Ovary (tissue), 9 donors: ENCODE measurements around the gene FARS2. TPM values are rescaled to one million over a fixed set of nuclear protein-coding genes. Genes with fewer than 3 reads are reported as not detected.

Experiments used
- DNase-seq, 5 donors: peaks; one replicate each; pipeline ENCODE4 v3.0.0-alpha.2; 2019 to 2020
- H3K27ac ChIP-seq, 2 donors: fragments of 200-600 bp; one replicate each; pipeline versions ENCODE4 v1.5.1 to v1.8.0; 2019 to 2022
- H3K27me3 ChIP-seq: fragments of 200-600 bp; one replicate; pipeline ENCODE4 v1.8.0; 2022
- H3K36me3 ChIP-seq: fragments of 200-600 bp; sonication (generic); one replicate; pipeline ENCODE4 v1.5.1; 2019
- H3K4me1 ChIP-seq: one replicate; pipeline ENCODE4 v1.8.1; 2013; ENCODE audit warnings: mild to moderate bottlenecking, moderate library complexity; ENCODE audit not compliant: insufficient read depth
- H3K4me3 ChIP-seq: fragments of 200-600 bp; sonication (generic); one replicate; pipeline ENCODE4 v1.5.1; 2017
- H3K9me3 ChIP-seq, 2 donors: fragments of 200-600 bp in 1 of 2; sonication (generic) in 1 of 2; one replicate each; pipeline versions ENCODE4 v1.5.1 to v1.8.1; 2013 to 2019; ENCODE audit warnings: mild to moderate bottlenecking in 1 of 2, moderate library complexity in 1 of 2
- EP300 ChIP-seq: sonication (generic); formaldehyde crosslinking; IDR thresholded peaks from one replicate; pipeline ENCODE4 v1.6.1; 2017; ENCODE audit warnings: antibody characterized with exemption
- POLR2A ChIP-seq: fragments of 450-650 bp; IDR thresholded peaks from one replicate; pipeline ENCODE4 v1.6.1; 2017; ENCODE audit warnings: antibody characterized with exemption, mild to moderate bottlenecking, moderate library complexity
- WGBS, 3 donors: extraction: QIAGEN DNeasy Blood & Tissue Kit in 1 of 3; methylation state at CpG; one replicate each; pipeline versions ENCODE4 v1.1.5 to v1.1.7; 2013 to 2017; 5-methylcytosine and 5-hydroxymethylcytosine counted together
- intact Hi-C, 4 donors: fragments of 100-400 bp; cut with DNase I; formaldehyde crosslinking; loops; one replicate each; pipeline versions ENCODE4 v1.11.0 to v1.15.1; 2022 to 2023
- polyA plus RNA-seq, 2 donors: library from polyadenylated mRNA; stranded (reverse); fragments of 200-250 nt in 1 of 2; fragments of 350-450 nt in 1 of 2; fragmentation: Illumina TruSeq in 1 of 2; extraction: RNeasy Lipid Tissue Mini Kit (QIAGEN cat#74804) in 1 of 2; gene quantifications; one replicate each; pipeline ENCODE4 v1.2.3, GENCODE V29; 2013 to 2014
- total RNA-seq, 7 donors: library from RNA; depleted of rRNA in 2 of 7; stranded (reverse); fragments of >200 nt in 2 of 7; fragmentation: NEBNext Ultra II Directional in 3 of 7; extraction: Animal tissue kit (Norgen Biotek cat#: 25700) in 3 of 7; gene quantifications; one replicate each; pipeline versions ENCODE4 v1.1.0 to v1.2.4, GENCODE V29; 2016 to 2023
- TF ChIP-seq, protein P1 (sequence below), 3 donors: fragments of 450-650 bp in 2 of 3; fragments of 200-600 bp in 1 of 3; IDR thresholded peaks; one replicate each; pipeline versions ENCODE4 v1.5.1 to v1.8.0; 2016 to 2022; ENCODE audit warnings: antibody characterized with exemption in 3 of 3, mild to moderate bottlenecking in 1 of 3
- donor health status: DM: no; HTN: no; CAD: no; lungs with moderate emphysema.
- donor health status: DM: no; HTN: no; CAD: no.
- donor health status: Bipolar disorder and iron deficiency.
- donor health status: DM: yes; HTN: yes; CAD: no.
- donor health status: DM: no; HTN: no; CAD: no.
- donor health status: DM: yes; HTN: yes; CAD: no.

The FARS2 gene
- total and polyA plus RNA-seq, 9 donors, result 9.2 to 17.5 (median 11.0) TPM

DNA sequence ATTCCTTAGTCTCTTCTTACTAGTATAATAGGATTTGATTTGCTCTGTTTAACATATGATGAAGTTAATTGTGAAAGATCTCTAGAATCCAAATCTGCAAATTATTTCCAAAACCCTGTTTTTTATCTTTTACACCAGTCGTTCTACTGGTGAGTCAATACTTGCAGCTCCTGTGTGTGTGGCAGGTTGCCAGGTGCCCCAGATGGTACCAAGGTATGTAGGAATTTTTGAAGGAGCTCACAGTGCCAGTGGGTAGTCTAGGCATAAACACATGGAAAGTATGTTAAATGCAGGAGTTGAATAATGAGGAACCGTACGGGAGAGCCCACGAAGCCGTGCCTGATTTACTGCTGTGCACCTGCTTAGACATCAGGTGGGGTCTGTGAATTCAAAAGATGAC, 192.2 kb downstream of the FARS2 start:
- no peaks in the 10 kb centered on the region for H3K27me3 ChIP-seq
- H3K9me3 ChIP-seq, result no peaks in the 10 kb centered on the region
- WGBS, 3 donors, result 81 to 83% (median 81%) methylated on average over 5 of the region's 5 CpGs
- H3K4me3 ChIP-seq, result no peak overlapping the region
- intact Hi-C loops, result no loop called here
- H3K27ac ChIP-seq, result no peak overlapping the region
- DNase-seq, result no peak
- TF ChIP-seq POLR2A (no peak), EP300 (no peak)
- TF ChIP-seq, protein P1, sequence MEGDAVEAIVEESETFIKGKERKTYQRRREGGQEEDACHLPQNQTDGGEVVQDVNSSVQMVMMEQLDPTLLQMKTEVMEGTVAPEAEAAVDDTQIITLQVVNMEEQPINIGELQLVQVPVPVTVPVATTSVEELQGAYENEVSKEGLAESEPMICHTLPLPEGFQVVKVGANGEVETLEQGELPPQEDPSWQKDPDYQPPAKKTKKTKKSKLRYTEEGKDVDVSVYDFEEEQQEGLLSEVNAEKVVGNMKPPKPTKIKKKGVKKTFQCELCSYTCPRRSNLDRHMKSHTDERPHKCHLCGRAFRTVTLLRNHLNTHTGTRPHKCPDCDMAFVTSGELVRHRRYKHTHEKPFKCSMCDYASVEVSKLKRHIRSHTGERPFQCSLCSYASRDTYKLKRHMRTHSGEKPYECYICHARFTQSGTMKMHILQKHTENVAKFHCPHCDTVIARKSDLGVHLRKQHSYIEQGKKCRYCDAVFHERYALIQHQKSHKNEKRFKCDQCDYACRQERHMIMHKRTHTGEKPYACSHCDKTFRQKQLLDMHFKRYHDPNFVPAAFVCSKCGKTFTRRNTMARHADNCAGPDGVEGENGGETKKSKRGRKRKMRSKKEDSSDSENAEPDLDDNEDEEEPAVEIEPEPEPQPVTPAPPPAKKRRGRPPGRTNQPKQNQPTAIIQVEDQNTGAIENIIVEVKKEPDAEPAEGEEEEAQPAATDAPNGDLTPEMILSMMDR (IDR thresholded peaks at IDR 0.05), result no peak
- H3K36me3 ChIP-seq, result no peaks in the 10 kb centered on the region
- no peaks in the 10 kb centered on the region for H3K4me1 ChIP-seq

DNA sequence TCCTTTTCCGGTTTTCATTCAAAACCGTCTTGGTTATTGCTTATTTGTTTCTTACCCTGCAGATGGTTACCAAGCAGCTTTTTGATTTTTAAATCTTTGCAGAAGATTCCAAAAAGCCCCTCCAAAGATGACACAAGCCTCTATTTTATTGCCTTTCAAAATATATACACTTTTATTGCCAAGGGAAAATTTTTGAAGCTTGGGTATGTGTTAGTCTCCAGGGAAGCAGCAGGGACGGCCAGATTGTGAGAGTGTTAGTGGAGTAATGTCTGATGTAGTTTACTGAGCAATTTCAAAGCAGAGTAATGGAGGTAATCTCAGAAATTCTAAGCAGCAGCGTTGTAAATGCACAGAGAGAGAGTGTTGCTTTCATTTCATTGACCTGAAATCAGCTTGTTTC, 193.8 kb downstream of the FARS2 start:
- intact Hi-C loops, result no loop called here
- H3K9me3 ChIP-seq, result no peaks in the 10 kb centered on the region
- no peak for DNase-seq
- H3K27me3 ChIP-seq, result no peaks in the 10 kb centered on the region
- TF ChIP-seq EP300, result no peak
- TF ChIP-seq, protein P1 (IDR thresholded peaks at IDR 0.05), result no peak
- TF ChIP-seq POLR2A, result no peak
- no peak overlapping the region for H3K4me3 ChIP-seq
- H3K27ac ChIP-seq, result no peak overlapping the region
- no peaks in the 10 kb centered on the region for H3K4me1 ChIP-seq
- no peaks in the 10 kb centered on the region for H3K36me3 ChIP-seq
- WGBS, 3 donors, result 63 to 66% (median 65%) methylated on average over 4 of the region's 4 CpGs

DNA sequence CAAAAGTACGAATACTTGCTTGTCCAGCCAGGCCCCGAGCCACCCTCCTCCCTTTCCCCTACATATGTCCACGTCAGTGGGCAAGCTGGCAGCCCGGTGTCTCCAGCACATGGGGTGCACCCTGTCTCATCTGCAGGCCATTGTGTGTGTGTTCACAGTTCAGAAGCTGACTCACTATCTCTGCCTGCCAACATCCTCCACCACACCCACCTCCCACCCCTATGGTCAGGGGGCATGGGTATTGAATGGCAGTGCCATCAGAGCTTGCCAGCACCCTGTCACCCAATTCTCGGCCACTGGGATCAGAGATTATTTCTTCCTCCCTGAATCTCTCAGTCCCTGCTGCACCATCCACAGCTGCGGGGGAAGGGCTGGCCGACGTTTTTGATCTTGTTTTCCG, 195.7 kb downstream of the FARS2 start:
- Histone ChIP-seq H3K36me3 (no peaks in the 10 kb centered on the region), H3K27ac (no peak overlapping the region), H3K4me1 (no peaks in the 10 kb centered on the region), H3K4me3 (no peak overlapping the region), H3K27me3 (no peaks in the 10 kb centered on the region), H3K9me3 (no peaks in the 10 kb centered on the region)
- 77 to 83% (median 79%) methylated on average over 9 of the region's 9 CpGs for WGBS, 3 donors
- intact Hi-C loops, result no loop called here
- TF ChIP-seq POLR2A, result no peak
- DNase-seq, result no peak

DNA sequence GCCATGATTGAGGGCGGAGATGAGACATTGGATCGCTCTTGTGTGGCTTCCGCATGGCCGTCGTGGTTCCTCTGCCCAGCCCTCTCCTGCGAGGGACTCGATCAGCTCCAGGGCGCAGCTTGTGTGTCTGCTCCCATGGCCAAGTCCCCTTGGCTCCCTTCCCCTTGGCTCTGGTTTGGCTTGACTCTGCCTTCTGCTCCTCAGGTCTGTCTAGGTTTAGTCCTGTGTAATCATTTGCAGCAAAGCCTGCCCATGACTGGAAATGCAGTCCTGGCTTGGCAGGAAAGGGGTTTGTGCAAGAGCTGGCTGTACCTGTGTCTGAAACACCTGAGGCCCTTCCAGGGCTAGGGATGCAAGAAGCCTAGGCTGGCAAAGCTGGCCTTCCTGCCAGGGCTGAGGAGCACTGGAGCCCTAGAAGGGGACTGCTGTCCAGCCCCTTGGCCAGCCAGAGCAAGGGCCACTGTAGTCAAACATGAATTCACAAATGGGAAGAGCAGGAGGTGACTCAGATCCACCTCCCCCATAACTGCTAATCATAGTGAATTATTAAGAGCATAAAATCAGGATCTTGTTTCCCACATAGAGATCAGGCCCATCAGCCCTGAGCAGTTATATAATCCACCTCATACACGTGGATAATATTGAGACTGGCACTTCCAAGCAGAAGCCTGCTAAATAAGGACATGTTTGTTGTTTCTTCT, 196.8 kb downstream of the FARS2 start:
- DNase-seq, result no peak
- 85 to 90% (median 86%) methylated on average over 9 of the region's 9 CpGs for WGBS, 3 donors
- H3K27me3 ChIP-seq, result no peaks in the 10 kb centered on the region
- H3K36me3 ChIP-seq, result no peaks in the 10 kb centered on the region
- no peak overlapping the region for H3K27ac ChIP-seq
- intact Hi-C loops, result no loop called here
- no peak overlapping the region for H3K4me3 ChIP-seq
- TF ChIP-seq POLR2A, result no peak
- TF ChIP-seq, protein P1 (IDR thresholded peaks at IDR 0.05), result no peak
- no peaks in the 10 kb centered on the region for H3K4me1 ChIP-seq
- H3K9me3 ChIP-seq, result no peaks in the 10 kb centered on the region

DNA sequence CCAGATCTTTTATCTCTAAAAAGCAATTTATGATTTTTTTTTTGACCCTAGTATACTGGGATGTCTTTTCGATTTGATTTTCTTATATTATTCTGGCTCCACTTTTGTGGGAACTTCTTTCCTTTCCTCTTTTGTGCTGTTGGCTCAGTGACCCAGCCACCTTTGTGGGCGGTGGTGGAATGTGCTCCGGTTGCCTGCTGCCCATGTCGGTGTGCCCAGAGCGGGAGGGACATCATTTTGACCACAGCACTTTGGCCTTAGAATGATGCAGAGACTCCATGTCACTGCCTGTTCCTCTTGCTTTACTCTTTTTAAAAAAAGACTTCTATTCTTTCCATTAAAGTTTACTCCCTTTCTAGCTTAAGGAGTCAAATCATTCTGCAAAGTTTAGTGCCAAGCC, 198.0 kb downstream of the FARS2 start:
- Histone ChIP-seq H3K4me1 (no peaks in the 10 kb centered on the region), H3K36me3 (no peaks in the 10 kb centered on the region), H3K9me3 (no peaks in the 10 kb centered on the region), H3K27ac (no peak overlapping the region), H3K27me3 (no peaks in the 10 kb centered on the region), H3K4me3 (no peak overlapping the region)
- intact Hi-C loops, result no loop called here
- no peak for TF ChIP-seq EP300
- no peak for TF ChIP-seq POLR2A
- TF ChIP-seq, protein P1 (IDR thresholded peaks at IDR 0.05), result no peak
- 80 to 81% (median 81%) methylated on average over 5 of the region's 5 CpGs for WGBS, 3 donors
- no peak for DNase-seq
